DND-41 (cell line): ENCODE measurements around the gene NMNAT2.

Source experiments
- ATAC-seq: fragments of 200-7000 bp; cut with Tn5 transposase; 3 replicates; pipeline ENCODE4 v1.9.1; 2021; ENCODE audit warnings: low read depth; ENCODE audit not compliant: insufficient read depth
- DNase-seq: peaks from one replicate; pipeline ENCODE4 v3.0.0-alpha.2; 2020
- H2AFZ ChIP-seq: 2 replicates; pipeline ENCODE4 v1.6.0; 2012; ENCODE audit warnings: low read depth, low read length
- H3K27ac ChIP-seq: 2 replicates; pipeline ENCODE4 v1.5.1; 2012; ENCODE audit warnings: low read length, inconsistent platforms
- H3K27me3 ChIP-seq: fragments of 200-600 bp; sonication (generic); 2 replicates; pipeline ENCODE4 v1.6.0; 2012; ENCODE audit warnings: low read length, mild to moderate bottlenecking, inconsistent platforms; ENCODE audit not compliant: insufficient read depth, poor library complexity
- H3K36me3 ChIP-seq: 2 replicates; pipeline ENCODE4 v1.5.1; 2012; ENCODE audit warnings: low read length, inconsistent platforms; ENCODE audit not compliant: insufficient read depth
- H3K4me1 ChIP-seq: 2 replicates; pipeline ENCODE4 v1.5.1; 2012; ENCODE audit warnings: mild to moderate bottlenecking, low read length; ENCODE audit not compliant: insufficient read depth
- H3K4me2 ChIP-seq: 2 replicates; pipeline ENCODE4 v1.6.0; 2012; ENCODE audit warnings: mild to moderate bottlenecking, moderate library complexity, low read length, inconsistent platforms; ENCODE audit not compliant: insufficient read depth
- H3K4me3 ChIP-seq, 2 experiments: fragments of 200-600 bp in 1 of 2; shearing (Covaris generic) in 1 of 2; 2 replicates each; pipeline ENCODE4 v1.5.1; 2012 to 2016; ENCODE audit warnings: inconsistent platforms in 2 of 2, low read length in 2 of 2, mild to moderate bottlenecking in 2 of 2, low read depth in 1 of 2, moderate library complexity in 1 of 2
- H3K79me2 ChIP-seq: 2 replicates; pipeline ENCODE4 v1.6.0; 2012; ENCODE audit warnings: low read length, inconsistent platforms; ENCODE audit not compliant: insufficient read depth
- H3K9ac ChIP-seq: 2 replicates; pipeline ENCODE4 v1.6.0; 2012; ENCODE audit warnings: low read depth, mild to moderate bottlenecking, inconsistent platforms, low read length, moderate library complexity
- H3K9me3 ChIP-seq: 2 replicates; pipeline ENCODE4 v1.5.1; 2012; ENCODE audit warnings: low read length, moderate library complexity, mild to moderate bottlenecking, inconsistent platforms; ENCODE audit not compliant: insufficient read depth, severe bottlenecking
- H4K20me1 ChIP-seq: 2 replicates; pipeline ENCODE4 v1.6.0; 2012; ENCODE audit warnings: low read length; ENCODE audit not compliant: insufficient read depth
- CTCF ChIP-seq: IDR thresholded peaks from 2 replicates; pipeline ENCODE4 v1.5.1; 2012; ENCODE audit warnings: borderline replicate concordance, low read length, moderate library complexity, mild to moderate bottlenecking; ENCODE audit not compliant: poor library complexity, severe bottlenecking; ENCODE audit errors: extremely low read depth
- EZH2 ChIP-seq: IDR thresholded peaks from 3 replicates; pipeline ENCODE4 v1.6.1; 2012; ENCODE audit warnings: borderline replicate concordance, low read depth, mild to moderate bottlenecking, moderate library complexity, low read length, inconsistent platforms; ENCODE audit not compliant: severe bottlenecking

NMNAT2 gene

GRCh38 chr1:183435497-183435896 is 17.3 kb upstream of the NMNAT2 start:
- Histone ChIP-seq H3K4me2 (no peak overlapping the region), H3K79me2 (no peaks in the 10 kb centered on the region), H3K4me3 (no peak overlapping the region), H4K20me1 (no peaks in the 10 kb centered on the region), H3K36me3 (no peaks in the 10 kb centered on the region), H2AFZ (no peak overlapping the region), H3K27me3 (peaks cover 11% of the 10 kb centered on the region), H3K4me1 (no peaks in the 10 kb centered on the region), H3K9me3 (no peaks in the 10 kb centered on the region), H3K27ac (no peak overlapping the region), H3K9ac (no peak overlapping the region)
- ATAC-seq (no peak), DNase-seq (no peak)
- TF ChIP-seq CTCF = no peak
- no peak for TF ChIP-seq EZH2

DNA sequence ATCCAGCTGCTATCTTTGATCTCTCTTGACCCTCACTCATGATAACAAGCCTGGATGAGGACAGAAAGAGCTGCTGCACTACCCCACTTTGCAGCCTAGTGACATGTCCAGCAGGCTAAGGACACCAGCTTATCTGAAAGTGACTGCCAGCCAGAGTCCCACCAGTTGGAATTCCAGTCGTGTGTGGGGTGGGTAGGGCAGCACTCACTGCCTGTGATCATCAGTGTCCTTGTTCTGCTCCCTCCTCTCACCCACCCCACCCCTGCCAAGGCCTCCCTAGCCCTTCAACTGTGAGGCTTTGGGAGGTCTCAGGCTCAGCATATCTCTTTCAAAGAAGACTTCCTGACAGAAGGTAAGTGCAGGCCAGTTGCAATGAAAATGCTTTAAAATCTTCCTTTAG is 15.5 kb upstream of the NMNAT2 start:
- H3K4me1 ChIP-seq = no peaks in the 10 kb centered on the region
- no peaks in the 10 kb centered on the region for H3K36me3 ChIP-seq
- no peaks in the 10 kb centered on the region for H3K9me3 ChIP-seq
- H3K79me2 ChIP-seq = no peaks in the 10 kb centered on the region
- no peak for ATAC-seq
- no peak for DNase-seq
- H3K27ac ChIP-seq = no peak overlapping the region
- H4K20me1 ChIP-seq = no peaks in the 10 kb centered on the region
- H3K4me3 ChIP-seq = no peak overlapping the region
- peaks cover 10% of the 10 kb centered on the region for H3K27me3 ChIP-seq
- no peak overlapping the region for H3K4me2 ChIP-seq
- TF ChIP-seq EZH2 = no peak
- no peak for TF ChIP-seq CTCF
- H3K9ac ChIP-seq = no peak overlapping the region
- H2AFZ ChIP-seq = no peak overlapping the region

DNA sequence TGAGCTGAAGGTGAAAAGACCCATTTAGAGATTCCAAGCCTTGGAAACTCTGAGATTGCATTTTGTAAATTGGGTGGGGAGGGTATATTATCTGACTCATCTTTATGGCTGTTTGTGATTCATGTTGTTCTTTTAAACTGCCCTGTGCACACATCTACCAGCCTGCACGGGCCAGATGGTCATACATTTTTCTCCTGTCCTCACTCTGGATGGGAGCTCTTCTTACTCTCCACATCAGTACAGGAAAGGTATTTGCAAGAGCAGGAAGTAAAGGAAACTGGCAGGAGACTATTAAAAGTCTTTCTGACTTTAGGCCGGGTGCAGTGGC is 14.3 kb upstream of the NMNAT2 start:
- no peak for DNase-seq
- H4K20me1 ChIP-seq = no peaks in the 10 kb centered on the region
- no peak overlapping the region for H3K27ac ChIP-seq
- no peaks in the 10 kb centered on the region for H3K9me3 ChIP-seq
- H3K4me1 ChIP-seq = no peaks in the 10 kb centered on the region
- peaks cover 10% of the 10 kb centered on the region for H3K27me3 ChIP-seq
- no peaks in the 10 kb centered on the region for H3K79me2 ChIP-seq
- H3K4me3 ChIP-seq = no peak overlapping the region
- no peak for ATAC-seq
- no peak overlapping the region for H3K4me2 ChIP-seq
- H3K36me3 ChIP-seq = no peaks in the 10 kb centered on the region
- no peak overlapping the region for H2AFZ ChIP-seq
- no peak for TF ChIP-seq CTCF
- TF ChIP-seq EZH2 = no peak
- H3K9ac ChIP-seq = no peak overlapping the region
